HG03095 (cell line): ENCODE results near the gene BSPH1.
"Not testable (repeated sequence)": the region's sequence is repeated elsewhere in the genome, so short reads cannot be mapped to it uniquely, and the experiment has no call there.

ENCODE experiments used
- ATAC-seq: cut with Tn5 transposase; IDR thresholded peaks from one replicate; pipeline ENCODE4 v1.9.1; 2021; ENCODE audit warnings: moderate library complexity; ENCODE audit not compliant: unreplicated experiment

BSPH1 gene

DNA sequence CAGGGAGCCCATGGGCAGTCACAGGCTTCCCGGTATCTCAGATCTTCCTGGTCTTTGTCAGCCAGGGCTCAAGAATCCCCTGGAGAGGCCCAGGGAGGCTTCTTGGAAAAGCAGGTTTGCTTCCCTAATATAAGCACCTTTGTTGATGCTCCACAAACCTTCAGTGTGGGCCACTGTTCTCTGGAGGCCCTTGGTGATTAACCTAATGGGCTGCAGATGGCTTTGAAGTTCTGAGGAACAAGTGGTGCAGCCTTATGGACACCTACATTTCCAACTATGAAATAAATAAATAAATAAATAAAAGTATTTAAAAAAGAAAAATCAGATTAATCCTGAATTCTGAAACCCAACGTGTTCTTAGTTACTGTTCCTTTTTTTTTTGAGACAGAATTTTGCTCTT, at the start of gene BSPH1:
TSS of gene BSPH1 (minus strand) at position 101 of the 400 bp plus-strand sequence. CDS start at position 12, 89 bp downstream.
- ATAC-seq = no peak

DNA sequence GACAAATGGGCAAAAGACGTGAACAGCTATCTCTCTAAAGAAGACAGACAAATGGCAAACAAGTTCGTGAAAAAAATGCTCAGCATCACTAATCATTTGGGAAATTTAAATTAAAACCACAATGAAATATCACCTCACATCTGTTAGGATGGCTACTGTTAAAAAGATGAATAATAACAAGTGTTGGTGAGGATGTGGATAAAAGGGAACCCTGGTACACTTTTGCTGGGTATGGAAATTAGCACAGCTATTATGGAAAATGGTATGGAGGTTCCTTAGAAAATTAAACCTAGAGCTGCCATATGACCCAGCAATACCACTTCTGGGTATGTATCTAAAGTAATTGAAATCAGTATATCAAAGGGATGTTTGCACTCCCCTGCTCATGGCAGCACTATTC, 44.8 kb upstream of the BSPH1 start:
- no peak for ATAC-seq

DNA sequence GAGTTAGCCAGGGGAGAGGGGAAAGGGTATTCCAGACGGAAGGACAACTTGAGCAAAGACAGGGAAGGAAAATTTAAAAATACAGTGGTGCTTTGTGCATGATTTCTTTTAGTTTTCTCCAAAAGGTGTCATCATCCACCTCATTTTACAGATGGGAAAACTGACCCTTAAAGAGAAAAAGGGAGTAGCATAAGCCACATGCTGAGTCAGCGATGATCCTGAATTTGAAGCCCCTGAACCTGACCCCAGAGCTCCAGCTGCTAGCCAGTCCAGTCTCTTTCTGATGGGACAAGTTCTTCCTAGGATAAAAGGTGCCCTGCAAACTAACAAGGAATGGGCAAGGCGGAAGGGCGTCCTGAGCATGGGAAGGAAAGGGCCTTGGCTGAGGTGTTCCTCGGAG, 41.6 kb upstream of the BSPH1 start:
- ATAC-seq = no peak

GRCh38 chr19:48030073-48030472, 38.1 kb upstream of the BSPH1 start:
- no peak for ATAC-seq

- ATAC-seq = no peak
Measured at GRCh38 chr19:48029431-48029830, 37.5 kb upstream of the BSPH1 start.

DNA sequence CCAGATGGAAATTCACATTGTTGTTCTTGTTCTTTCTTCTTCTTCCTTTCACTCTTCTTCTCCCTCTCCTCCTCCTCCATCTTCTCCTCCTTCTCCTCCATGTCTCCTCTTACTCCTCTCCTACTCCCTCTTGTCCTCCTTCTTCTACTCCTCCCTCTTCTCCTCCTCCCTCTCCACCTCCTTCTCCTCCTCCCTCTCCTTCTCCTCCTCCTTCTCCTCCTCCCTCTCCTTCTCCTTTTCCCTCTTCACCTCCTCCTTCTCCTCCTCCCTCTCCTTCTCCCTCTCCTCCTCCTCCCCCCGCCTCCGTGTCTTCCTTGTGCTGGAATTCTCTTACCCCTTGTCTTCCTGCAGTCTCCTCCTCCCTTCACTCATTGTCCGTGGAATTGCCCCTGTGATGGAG, 33.5 kb upstream of the BSPH1 start:
- no peak for ATAC-seq

- ATAC-seq = no peak
Measured at GRCh38 chr19:48023518-48023917, 31.5 kb upstream of the BSPH1 start.

GRCh38 chr19:48023011-48023410, 31.0 kb upstream of the BSPH1 start:
- ATAC-seq = no peak

DNA sequence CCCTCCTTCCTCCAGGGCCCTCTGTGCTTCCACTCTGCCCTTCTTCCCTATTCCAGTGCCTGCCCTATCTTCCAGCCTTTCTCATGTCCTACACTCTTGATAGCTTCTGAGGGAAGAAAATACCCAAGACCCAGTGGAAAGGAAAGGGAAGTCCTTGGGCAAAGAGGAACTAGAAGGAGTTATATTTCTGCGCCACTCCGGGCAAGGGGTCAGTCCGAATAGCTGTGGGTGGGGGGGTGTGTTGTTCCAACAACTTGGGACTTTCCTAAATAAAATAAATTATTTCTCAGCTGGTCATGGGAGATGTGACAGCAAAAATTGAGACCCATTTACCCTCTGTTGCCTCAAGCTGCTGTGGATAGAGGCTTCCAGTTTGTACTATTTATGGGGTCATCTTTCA, 28.7 kb upstream of the BSPH1 start:
- ATAC-seq = no peak

- ATAC-seq = no peak
Measured at GRCh38 chr19:48010932-48011758, 19.2 kb upstream of the BSPH1 start.

DNA sequence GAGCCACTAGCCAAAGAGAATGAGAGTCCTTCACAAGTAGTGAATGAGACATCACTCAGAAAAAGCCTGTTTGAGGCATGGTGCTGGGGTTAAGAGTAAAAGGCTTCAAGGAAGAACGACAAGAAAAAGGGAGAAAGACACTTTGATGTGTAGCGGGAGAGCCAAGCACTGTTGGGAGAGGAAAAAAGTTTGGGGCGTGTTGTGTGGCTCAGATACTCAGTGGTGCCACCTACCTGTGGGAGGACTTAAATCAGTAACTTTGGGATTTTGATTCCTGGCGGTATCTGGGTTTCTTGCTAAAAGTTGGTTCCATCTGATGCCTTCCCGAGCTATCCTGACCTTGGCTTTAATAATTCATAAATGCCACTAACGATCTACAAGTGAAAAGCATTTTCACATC, 14.8 kb upstream of the BSPH1 start:
- no peak for ATAC-seq

GRCh38 chr19:48004236-48004635, 12.3 kb upstream of the BSPH1 start:
- no peak for ATAC-seq

DNA sequence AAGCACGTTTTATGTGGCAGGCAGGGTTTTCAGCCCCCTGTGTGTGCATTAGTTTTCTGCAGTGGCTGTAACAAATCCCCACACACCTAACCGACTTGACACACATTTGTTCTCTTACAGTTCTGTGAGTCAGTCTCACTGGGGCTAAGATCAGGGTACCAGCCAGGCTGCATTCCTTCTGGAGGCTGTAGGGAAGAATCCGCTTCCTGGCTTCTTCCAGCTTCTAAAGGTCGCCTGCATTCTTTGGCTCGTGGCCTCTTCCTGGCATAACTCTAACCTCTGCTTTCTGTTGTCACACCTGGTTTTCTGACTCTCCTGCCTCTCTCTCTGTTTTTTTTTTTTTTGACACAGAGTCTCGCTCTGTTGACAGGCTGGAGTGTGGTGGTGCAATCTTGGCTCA, 8.9 kb upstream of the BSPH1 start:
- ATAC-seq = no peak

- ATAC-seq = no peak
Measured at GRCh38 chr19:47998800-47999199, 6.8 kb upstream of the BSPH1 start.

- ATAC-seq = no peak
Measured at GRCh38 chr19:47996230-47996727, 4.3 kb upstream of the BSPH1 start.

DNA sequence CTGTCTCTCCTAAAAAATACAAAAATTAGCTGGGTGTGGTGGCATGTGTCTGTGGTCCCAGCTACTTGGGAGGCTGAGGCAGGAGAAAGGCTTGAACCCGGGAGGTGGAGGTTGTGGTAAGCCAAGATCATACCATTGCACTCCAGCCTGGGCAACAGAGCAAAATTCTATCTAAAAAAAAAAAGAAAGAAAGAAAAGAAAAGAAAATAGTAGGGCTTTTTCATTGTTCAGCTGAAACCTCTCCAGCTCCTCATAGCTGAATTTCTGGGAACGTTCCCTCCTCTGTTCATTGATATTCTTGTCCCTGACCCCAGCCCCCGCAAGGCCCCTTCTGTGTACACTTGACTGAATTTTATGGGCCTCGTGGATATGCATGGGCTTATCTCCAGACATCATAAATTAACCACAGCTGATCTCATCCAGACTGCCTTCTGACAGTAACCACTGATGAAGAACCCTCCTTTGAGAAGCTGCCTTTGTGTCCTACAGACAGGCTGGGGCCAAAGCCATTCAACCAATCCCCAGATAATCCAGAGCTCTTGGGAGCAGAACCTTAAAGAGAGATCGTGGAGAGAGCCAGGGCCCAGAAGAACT, 2.3 kb upstream of the BSPH1 start, which contains the start of gene ELSPBP1:
TSS of gene ELSPBP1 (plus strand) at position 424 of the 594 bp plus-strand sequence. CDS start 14,036 bp downstream, outside the sequence.
- ATAC-seq = no peak

DNA sequence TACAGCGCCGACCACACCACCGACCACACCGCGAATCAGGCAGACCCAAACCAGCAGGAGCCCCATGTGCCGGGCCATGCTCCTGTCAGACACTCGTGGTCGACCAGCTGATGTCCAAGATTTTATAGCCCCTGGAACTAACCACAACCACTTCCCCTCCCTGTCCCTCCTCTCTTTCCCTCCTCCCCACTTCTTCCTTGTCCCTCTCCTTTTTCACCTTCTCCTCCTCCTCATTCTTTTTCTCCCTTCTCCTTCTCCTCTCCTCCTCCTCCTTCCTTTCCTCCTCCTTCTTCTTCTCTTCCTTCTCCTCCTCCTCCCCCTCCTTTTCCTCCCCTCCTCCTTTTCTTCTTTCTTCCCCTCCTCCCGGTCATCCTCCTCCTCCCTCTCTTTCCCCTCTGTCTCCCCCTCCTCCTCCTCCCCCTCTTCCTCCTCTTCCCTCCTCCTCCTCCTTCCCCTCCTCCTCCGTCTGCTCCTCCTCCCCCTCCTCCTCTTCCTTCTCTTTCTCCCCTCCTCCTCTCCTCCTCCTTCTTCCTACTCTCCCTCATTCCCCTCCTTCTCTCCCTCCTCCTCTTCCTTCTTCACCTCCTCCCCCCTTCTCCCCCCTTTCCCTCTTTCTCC, 670 bp downstream of the BSPH1 start:
- ATAC-seq = no peak

- no peak for ATAC-seq
Measured at GRCh38 chr19:47973529-47973928, 18.4 kb downstream of the BSPH1 start.

- ATAC-seq = not testable (repeated sequence)
Measured at GRCh38 chr19:47955936-47956335, 36.0 kb downstream of the BSPH1 start.

DNA sequence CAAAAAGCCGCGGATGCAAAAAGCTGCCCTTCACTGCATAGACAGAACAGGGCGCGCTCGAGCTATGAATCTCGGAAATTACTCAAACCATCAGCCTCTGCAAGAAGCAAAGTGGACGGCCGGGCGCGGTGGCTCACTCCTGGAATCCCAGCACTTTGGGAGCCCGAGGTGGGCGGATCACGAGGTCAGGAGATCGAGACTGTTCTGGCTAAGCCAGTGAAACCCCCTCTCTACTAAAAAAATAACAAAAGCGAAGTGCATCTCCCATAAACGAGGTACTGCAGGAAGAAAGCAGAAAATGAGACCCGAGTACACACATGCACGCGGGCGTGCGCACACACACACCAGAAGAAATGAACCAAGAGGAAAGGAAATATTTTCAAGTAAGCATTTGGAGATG, 39.8 kb downstream of the BSPH1 start:
- ATAC-seq = not testable (repeated sequence)

GRCh38 chr19:47949852-47950521, 42.0 kb downstream of the BSPH1 start:
- ATAC-seq = not testable (repeated sequence)
